ENCODE results near the gene LMOD2.

Gene LMOD2

GRCh38 chr7:123624527-123625183 is 31.0 kb upstream of the LMOD2 start:
- H3K4me1 ChIP-seq (ENCODE audit: low read length): no peaks in the 10 kb centered on the region
- no peaks in the 10 kb centered on the region for H3K9me3 ChIP-seq (replicated peaks; ENCODE audit: insufficient read depth, low read length)
- H3K27ac ChIP-seq (ENCODE audit: low read length): no peak overlapping the region
- H2AFZ ChIP-seq (ENCODE audit: low read length): peak overlapping the region; percentile 61
- H3K9me2 ChIP-seq (replicated peaks; ENCODE audit: insufficient read depth, low read length): no peaks in the 10 kb centered on the region
- H3K36me3 ChIP-seq (replicated peaks; ENCODE audit: insufficient read depth, low read length): no peaks in the 10 kb centered on the region
- no peaks in the 10 kb centered on the region for H3K79me2 ChIP-seq (ENCODE audit: low read length)
- peak; percentile 85 for DNase-seq
- H3K9ac ChIP-seq (ENCODE audit: low read length): no peak overlapping the region
- TF ChIP-seq CTCF (IDR thresholded peaks at IDR 0.05; ENCODE audit: low read length) (peak; percentile 98), EZH2phosphoT487 (IDR thresholded peaks at IDR 0.05; ENCODE audit: low read length) (no peak)
- H3K27me3 ChIP-seq (replicated peaks; ENCODE audit: insufficient read depth, low read length): no peaks in the 10 kb centered on the region
- H4K20me1 ChIP-seq (ENCODE audit: insufficient read depth, low read length): no peaks in the 10 kb centered on the region
- H3F3A ChIP-seq (ENCODE audit: insufficient read depth, low read length): no peaks in the 10 kb centered on the region
- no peak overlapping the region for H3K4me3 ChIP-seq (ENCODE audit: low read length)
- H3K4me2 ChIP-seq (ENCODE audit: low read depth, low read length): peak overlapping the region; percentile 13; the same call in 1 of the 2 replicates

GRCh38 chr7:123625254-123625653 is 30.4 kb upstream of the LMOD2 start:
- H3K9ac ChIP-seq (ENCODE audit: low read length): no peak overlapping the region
- H3K9me3 ChIP-seq (replicated peaks; ENCODE audit: insufficient read depth, low read length): no peaks in the 10 kb centered on the region
- no peak for TF ChIP-seq EZH2 (optimal IDR thresholded peaks at IDR 0.05; ENCODE audit: low read depth, low read length)
- no peak for TF ChIP-seq CTCF (IDR thresholded peaks at IDR 0.05; ENCODE audit: low read length)
- TF ChIP-seq EZH2phosphoT487 (IDR thresholded peaks at IDR 0.05; ENCODE audit: low read length): no peak
- H3K4me1 ChIP-seq (ENCODE audit: low read length): no peaks in the 10 kb centered on the region
- H3K4me3 ChIP-seq (ENCODE audit: low read length): no peak overlapping the region
- no peaks in the 10 kb centered on the region for H3K27me3 ChIP-seq (replicated peaks; ENCODE audit: insufficient read depth, low read length)
- no peaks in the 10 kb centered on the region for H3K36me3 ChIP-seq (replicated peaks; ENCODE audit: insufficient read depth, low read length)
- no peaks in the 10 kb centered on the region for H4K20me1 ChIP-seq (ENCODE audit: insufficient read depth, low read length)
- H3K4me2 ChIP-seq (ENCODE audit: low read depth, low read length): no peak overlapping the region
- H3K79me2 ChIP-seq (ENCODE audit: low read length): no peaks in the 10 kb centered on the region
- no peak overlapping the region for H3K27ac ChIP-seq (ENCODE audit: low read length)
- no peaks in the 10 kb centered on the region for H3F3A ChIP-seq (ENCODE audit: insufficient read depth, low read length)
- H2AFZ ChIP-seq (ENCODE audit: low read length): no peak overlapping the region; the same call in 1 of the 2 replicates
- no peak for DNase-seq
- H3K9me2 ChIP-seq (replicated peaks; ENCODE audit: insufficient read depth, low read length): no peaks in the 10 kb centered on the region

- H3K4me3 ChIP-seq (ENCODE audit: low read length): no peak overlapping the region
- no peak overlapping the region for H3K4me2 ChIP-seq (ENCODE audit: low read depth, low read length)
- no peak overlapping the region for H2AFZ ChIP-seq (ENCODE audit: low read length)
Measured at GRCh38 chr7:123627851-123628250, 27.8 kb upstream of the LMOD2 start.

More at GRCh38 chr7:123627851-123628250, 27.8 kb upstream of the LMOD2 start:
- TF ChIP-seq EZH2 (optimal IDR thresholded peaks at IDR 0.05; ENCODE audit: low read depth, low read length) (no peak), CTCF (IDR thresholded peaks at IDR 0.05; ENCODE audit: low read length) (no peak), EZH2phosphoT487 (IDR thresholded peaks at IDR 0.05; ENCODE audit: low read length) (no peak)
- no peaks in the 10 kb centered on the region for H3K4me1 ChIP-seq (ENCODE audit: low read length)
- H3K79me2 ChIP-seq (ENCODE audit: low read length): no peaks in the 10 kb centered on the region
- H3K27ac ChIP-seq (ENCODE audit: low read length): no peak overlapping the region
- no peak for DNase-seq
- no peaks in the 10 kb centered on the region for H3K27me3 ChIP-seq (replicated peaks; ENCODE audit: insufficient read depth, low read length)
- no peaks in the 10 kb centered on the region for H4K20me1 ChIP-seq (ENCODE audit: insufficient read depth, low read length)
- H3K36me3 ChIP-seq (replicated peaks; ENCODE audit: insufficient read depth, low read length): no peaks in the 10 kb centered on the region
- no peaks in the 10 kb centered on the region for H3F3A ChIP-seq (ENCODE audit: insufficient read depth, low read length)
- no peak overlapping the region for H3K9ac ChIP-seq (ENCODE audit: low read length)
- no peaks in the 10 kb centered on the region for H3K9me3 ChIP-seq (replicated peaks; ENCODE audit: insufficient read depth, low read length)
- no peaks in the 10 kb centered on the region for H3K9me2 ChIP-seq (replicated peaks; ENCODE audit: insufficient read depth, low read length)
